B cell (primary cell): ENCODE data around the gene NUP88. TPM values are rescaled to one million over a fixed set of nuclear protein-coding genes. Genes with fewer than 3 reads are reported as not detected.
A peak's percentile ranks its signal among the peaks of the same experiment; 100 is the strongest.

ENCODE experiments used
- ATAC-seq: fragments of 200-7000 bp; cut with Tn5 transposase; one replicate; pipeline ENCODE4 v1.10.0; 2021; ENCODE audit warnings: low read depth, mild to moderate bottlenecking, moderate number of reproducible peaks, moderate library complexity
- CTCF ChIA-PET: fragments of 350-600 bp; sonication (Branson Sonifier 250); formaldehyde crosslinking; loops from one replicate; lab custom pipeline; 2021; ENCODE audit warnings: antibody characterized with exemption, inconsistent platforms; lab: Charles Lee
- POLR2A ChIA-PET: fragments of 350-600 bp; sonication (Branson Sonifier 250); formaldehyde crosslinking; loops from one replicate; lab custom pipeline; 2021; ENCODE audit warnings: antibody characterized with exemption; lab: Charles Lee
- DNase-seq: peaks from one replicate; pipeline ENCODE4 v3.0.0; 2013
- H2AFZ ChIP-seq: 2 replicates; pipeline ENCODE4 v1.6.1; 2012; ENCODE audit warnings: mild to moderate bottlenecking, low read depth, low read length; ENCODE audit not compliant: insufficient read depth, poor library complexity, severe bottlenecking
- H3K27ac ChIP-seq, 2 donors: 1 replicate in 1 of 2; 2 replicates in 1 of 2; pipeline ENCODE4 v1.5.1; 2012 to 2013; ENCODE audit warnings: low read length in 2 of 2, mild to moderate bottlenecking in 2 of 2, moderate library complexity in 1 of 2
- H3K27me3 ChIP-seq, 4 experiments: fragments of 200-600 bp in 1 of 4; sonication (generic) in 1 of 4; replicated peaks in 1 of 4; 1 replicate in 2 of 4; 2 replicates in 2 of 4; pipeline versions ENCODE4 v1.6.1 to v1.7.0; 2013 to 2016; ENCODE audit warnings: low read length in 3 of 4, mild to moderate bottlenecking in 2 of 4, mixed read lengths in 1 of 4, moderate library complexity in 1 of 4; ENCODE audit not compliant: insufficient read depth in 4 of 4, control insufficient read depth in 3 of 4; ENCODE audit errors: control extremely low read depth in 1 of 4
- H3K36me3 ChIP-seq, 2 experiments: replicated peaks in 1 of 2; 1 replicate in 1 of 2; 2 replicates in 1 of 2; pipeline versions ENCODE4 v1.6.1 to v1.7.1; 2013; ENCODE audit warnings: low read length in 1 of 2; ENCODE audit not compliant: insufficient read depth in 2 of 2, control insufficient read depth in 1 of 2; ENCODE audit errors: control extremely low read depth in 1 of 2, extremely low read depth in 1 of 2
- H3K4me1 ChIP-seq, 2 donors: fragments of 200-600 bp in 1 of 2; sonication (generic) in 1 of 2; 1 replicate in 1 of 2; 2 replicates in 1 of 2; pipeline versions ENCODE4 v1.5.1 to v1.6.1; 2013 to 2017; ENCODE audit warnings: low read length in 2 of 2; ENCODE audit not compliant: control insufficient read depth in 2 of 2, insufficient read depth in 2 of 2
- H3K4me2 ChIP-seq: replicated peaks from 2 replicates; pipeline ENCODE3; 2012; ENCODE audit warnings: mild to moderate bottlenecking, low read depth, low read length; ENCODE audit not compliant: poor library complexity, severe bottlenecking
- H3K4me3 ChIP-seq, 5 experiments: fragments of 200-600 bp in 1 of 5; sonication (generic) in 1 of 5; 1 replicate in 3 of 5; 2 replicates in 2 of 5; pipeline versions ENCODE4 v1.5.1 to v1.7.0; 2011 to 2016; ENCODE audit warnings: low read length in 4 of 5, mild to moderate bottlenecking in 4 of 5, low read depth in 2 of 5, control low read depth in 1 of 5, moderate library complexity in 1 of 5; ENCODE audit not compliant: insufficient read depth in 1 of 5; ENCODE audit errors: control extremely low read depth in 1 of 5, extremely low read depth in 1 of 5
- H3K79me2 ChIP-seq: fragments of 200-600 bp; sonication (generic); one replicate; pipeline ENCODE4 v1.6.0; 2016; ENCODE audit warnings: low read length; ENCODE audit not compliant: control insufficient read depth, insufficient read depth
- H3K9ac ChIP-seq: fragments of 200-600 bp; sonication (generic); 2 replicates; pipeline ENCODE4 v1.6.1; 2017; ENCODE audit warnings: mild to moderate bottlenecking, low read length, moderate library complexity
- H3K9me3 ChIP-seq, 3 donors: one replicate each; pipeline versions ENCODE4 v1.6.1 to v1.7.1; 2013; ENCODE audit warnings: low read length in 2 of 3; ENCODE audit not compliant: control insufficient read depth in 2 of 3, insufficient read depth in 1 of 3; ENCODE audit errors: control extremely low read depth in 1 of 3
- H4K20me1 ChIP-seq: 2 replicates; pipeline ENCODE4 v1.6.0; 2012; ENCODE audit warnings: mild to moderate bottlenecking, low read length; ENCODE audit not compliant: insufficient read depth, control insufficient read depth, poor library complexity, severe bottlenecking
- H3K27ac Mint-ChIP-seq: one replicate; pipeline ENCODE4 v1.8.0; 2021; ENCODE audit warnings: mixed read lengths
- H3K27me3 Mint-ChIP-seq: one replicate; pipeline ENCODE4 v1.8.0; 2021; ENCODE audit warnings: mixed read lengths
- H3K4me1 Mint-ChIP-seq: one replicate; pipeline ENCODE4 v1.8.0; 2021; ENCODE audit warnings: mixed read lengths
- H3K4me3 Mint-ChIP-seq: one replicate; pipeline ENCODE4 v1.8.0; 2021; ENCODE audit warnings: mixed read lengths
- H3K9me3 Mint-ChIP-seq: one replicate; pipeline ENCODE4 v1.8.0; 2022; ENCODE audit warnings: mixed read lengths; ENCODE audit not compliant: insufficient read depth
- CTCF ChIP-seq: fragments of 200-600 bp; IDR thresholded peaks from one replicate; pipeline ENCODE4 v1.8.0; 2022; ENCODE audit warnings: antibody characterized with exemption, mild to moderate bottlenecking
- EZH2 ChIP-seq: IDR thresholded peaks from 2 replicates; pipeline ENCODE4 v1.6.1; 2012; ENCODE audit warnings: borderline replicate concordance, low read depth, mild to moderate bottlenecking, moderate library complexity, low read length; ENCODE audit not compliant: insufficient read depth, poor library complexity, severe bottlenecking
- WGBS: methylation state at CpG from one replicate; pipeline ENCODE4 v1.1.5; 2013; ENCODE audit warnings: missing lambda C conversion rate; ENCODE audit not compliant: insufficient coverage; 5-methylcytosine and 5-hydroxymethylcytosine counted together
- intact Hi-C: fragments of 100-400 bp; cut with micrococcal nuclease; formaldehyde crosslinking; loops from one replicate; pipeline ENCODE4 v1.10.0; 2022
- polyA plus RNA-seq: library from polyadenylated mRNA; depleted of rRNA; stranded (reverse); fragments of >200 nt; gene quantifications from 2 replicates; pipeline ENCODE4 v1.2.3, GENCODE V29; 2012
- total RNA-seq, 2 donors: library from RNA; stranded (reverse); fragments of 120-200 nt in 1 of 2; gene quantifications; 1 replicate in 1 of 2; 2 replicates in 1 of 2; pipeline versions ENCODE4 v1.2.3 to v1.2.4, GENCODE V29; 2013 to 2022

The NUP88 gene
- total and polyA plus RNA-seq, 2 donors (not counting 1 experiment from before 2014, with no cell fraction given): 214 to 221 TPM

- H3K4me1 ChIP-seq: peaks cover 14 to 26% of the 10 kb centered on the region in 2 donors
- TF ChIP-seq EZH2 (no peak), CTCF (peak; percentile 56)
- intact Hi-C loops: loop anchor here (1.0 kb wide), 5 partner anchors 19 to 248 kb away; partner anchors contain the start of genes DERL2, MIS12, RPAIN and ZNF594
- H3K27me3 ChIP-seq: no peaks in the 10 kb centered on the region
- H3K4me3 ChIP-seq: peak overlapping the region; percentile 52 to 74 (median 62)
- Mint-ChIP-seq H3K27me3 (no peaks in the 10 kb centered on the region), H3K4me1 (peaks cover 31% of the 10 kb centered on the region), H3K27ac (peak overlapping the region; percentile 93), H3K4me3 (peak overlapping the region; percentile 79), H3K9me3 (no peaks in the 10 kb centered on the region)
- H3K36me3 ChIP-seq: peaks cover 8 to 38% of the 10 kb centered on the region in 2 experiments
- peaks cover 7% of the 10 kb centered on the region for H4K20me1 ChIP-seq
- POLR2A ChIA-PET: interaction anchor here (0.7 to 1.9 kb wide), 4 partner anchors 10 to 219 kb away, joined by 3 to 11 read pairs (median 4); partner anchors contain the start of genes NUP88 and RPAIN
- ATAC-seq: no peak
- CTCF ChIA-PET: interaction anchor here (0.6 to 2.5 kb wide), 26 partner anchors 10 to 422 kb away, joined by 3 to 35 read pairs (median 5); partner anchors contain the start of genes DHX33, NUP88, RABEP1 and RPAIN
- no CpG with 5 or more reads among the region's 1 CpG for WGBS
- no peak for DNase-seq
- H2AFZ ChIP-seq: peak overlapping the region; percentile 93
- H3K9me3 ChIP-seq: no peaks in the 10 kb centered on the region
- H3K4me2 ChIP-seq: peak overlapping the region; percentile 81
- H3K27ac ChIP-seq: peak overlapping the region; percentile 66 to 81
- peaks cover 43% of the 10 kb centered on the region for H3K79me2 ChIP-seq
- H3K9ac ChIP-seq: peak overlapping the region; percentile 74
These were observed 19.9 kb upstream of the NUP88 start for GRCh38 chr17:5439446-5439764.
